Measurements from ENCODE around the gene CACNA1C. TPM values are rescaled to one million over a fixed set of nuclear protein-coding genes. Genes with fewer than 3 reads are reported as not detected.
"Not testable (repeated sequence)": the region's sequence is repeated elsewhere in the genome, so short reads cannot be mapped to it uniquely, and the experiment has no call there.

Gene CACNA1C
- polyA plus RNA-seq, 2 donors = 2.1 to 2.5 TPM

- not testable (repeated sequence) for H3K27ac ChIP-seq (ENCODE audit: low read depth in 2 of 2, low read length in 1 of 2); H3K36me3 ChIP-seq (ENCODE audit: control insufficient read depth in 2 of 2, insufficient read depth in 2 of 2, low read length in 1 of 2); H3K9me3 ChIP-seq (ENCODE audit: control insufficient read depth in 2 of 2, insufficient read depth in 1 of 2, low read depth in 1 of 2, low read length in 1 of 2); H3K4me1 ChIP-seq (ENCODE audit: control insufficient read depth in 2 of 2, insufficient read depth in 2 of 2, low read length in 1 of 2); H3K4me3 ChIP-seq (ENCODE audit: low read depth in 1 of 2, low read length in 2 of 2); H3K27me3 ChIP-seq (ENCODE audit: control insufficient read depth in 1 of 2, insufficient read depth in 2 of 2, low read length in 2 of 2)
- WGBS, 2 donors = 40 to 46% methylated on average over 2 of the region's 2 CpGs
Observed at GRCh38 chr12:2491349-2491748, 438.6 kb downstream of the CACNA1C start.

GRCh38 chr12:2492236-2492635 lies 439.4 kb downstream of the CACNA1C start:
- WGBS, 2 donors = 67 to 78% methylated on average over 11 of the region's 11 CpGs
- Histone ChIP-seq H3K9me3 (ENCODE audit: control insufficient read depth in 2 of 2, insufficient read depth in 1 of 2, low read depth in 1 of 2, low read length in 1 of 2) (no peaks in the 10 kb centered on the region), H3K4me3 (ENCODE audit: low read depth in 1 of 2, low read length in 2 of 2) (no peak overlapping the region), H3K27me3 (ENCODE audit: control insufficient read depth in 1 of 2, insufficient read depth in 2 of 2, low read length in 2 of 2) (no peaks in the 10 kb centered on the region), H3K4me1 (ENCODE audit: control insufficient read depth in 2 of 2, insufficient read depth in 2 of 2, low read length in 1 of 2) (peaks cover 0 to 3% of the 10 kb centered on the region in 2 donors), H3K36me3 (ENCODE audit: control insufficient read depth in 2 of 2, insufficient read depth in 2 of 2, low read length in 1 of 2) (no peaks in the 10 kb centered on the region), H3K27ac (ENCODE audit: low read depth in 2 of 2, low read length in 1 of 2) (no peak overlapping the region)

GRCh38 chr12:2493086-2493485 lies 440.3 kb downstream of the CACNA1C start:
- no peaks in the 10 kb centered on the region for H3K36me3 ChIP-seq (ENCODE audit: control insufficient read depth in 2 of 2, insufficient read depth in 2 of 2, low read length in 1 of 2)
- no peaks in the 10 kb centered on the region for H3K9me3 ChIP-seq (ENCODE audit: control insufficient read depth in 2 of 2, insufficient read depth in 1 of 2, low read depth in 1 of 2, low read length in 1 of 2)
- H3K27ac ChIP-seq (ENCODE audit: low read depth in 2 of 2, low read length in 1 of 2) = no peak overlapping the region
- H3K4me1 ChIP-seq (ENCODE audit: control insufficient read depth in 2 of 2, insufficient read depth in 2 of 2, low read length in 1 of 2) = peaks cover 0 to 3% of the 10 kb centered on the region in 2 donors
- H3K4me3 ChIP-seq (ENCODE audit: low read depth in 1 of 2, low read length in 2 of 2) = no peak overlapping the region
- no peaks in the 10 kb centered on the region for H3K27me3 ChIP-seq (ENCODE audit: control insufficient read depth in 1 of 2, insufficient read depth in 2 of 2, low read length in 2 of 2)
- 92 to 95% methylated on average over 16 of the region's 16 CpGs for WGBS, 2 donors

GRCh38 chr12:2494486-2495192 lies 441.9 kb downstream of the CACNA1C start:
- peak overlapping the region in 1 of 2 donors; percentile 56 for H3K27ac ChIP-seq (ENCODE audit: low read depth in 2 of 2, low read length in 1 of 2)
- H3K27me3 ChIP-seq (ENCODE audit: control insufficient read depth in 1 of 2, insufficient read depth in 2 of 2, low read length in 2 of 2) = no peaks in the 10 kb centered on the region
- 39 to 43% methylated on average over 8 of the region's 8 CpGs for WGBS, 2 donors

GRCh38 chr12:2495417-2496112 lies 442.8 kb downstream of the CACNA1C start:
- H3K36me3 ChIP-seq (ENCODE audit: control insufficient read depth in 2 of 2, insufficient read depth in 2 of 2, low read length in 1 of 2) = no peaks in the 10 kb centered on the region
- 72% methylated on average over 6 of the region's 6 CpGs for WGBS, 2 donors
- H3K9me3 ChIP-seq (ENCODE audit: control insufficient read depth in 2 of 2, insufficient read depth in 1 of 2, low read depth in 1 of 2, low read length in 1 of 2) = no peaks in the 10 kb centered on the region
- H3K27me3 ChIP-seq (ENCODE audit: control insufficient read depth in 1 of 2, insufficient read depth in 2 of 2, low read length in 2 of 2) = no peaks in the 10 kb centered on the region
- peaks cover 0 to 3% of the 10 kb centered on the region in 2 donors for H3K4me1 ChIP-seq (ENCODE audit: control insufficient read depth in 2 of 2, insufficient read depth in 2 of 2, low read length in 1 of 2)
- no peak overlapping the region for H3K4me3 ChIP-seq (ENCODE audit: low read depth in 1 of 2, low read length in 2 of 2)
- H3K27ac ChIP-seq (ENCODE audit: low read depth in 2 of 2, low read length in 1 of 2) = peak overlapping the region in 1 of 2 donors; percentile 50

More at GRCh38 chr12:2494486-2495192, 441.9 kb downstream of the CACNA1C start:
- Histone ChIP-seq H3K4me1 (ENCODE audit: control insufficient read depth in 2 of 2, insufficient read depth in 2 of 2, low read length in 1 of 2) (peaks cover 0 to 3% of the 10 kb centered on the region in 2 donors), H3K36me3 (ENCODE audit: control insufficient read depth in 2 of 2, insufficient read depth in 2 of 2, low read length in 1 of 2) (no peaks in the 10 kb centered on the region), H3K4me3 (ENCODE audit: low read depth in 1 of 2, low read length in 2 of 2) (no peak overlapping the region), H3K9me3 (ENCODE audit: control insufficient read depth in 2 of 2, insufficient read depth in 1 of 2, low read depth in 1 of 2, low read length in 1 of 2) (no peaks in the 10 kb centered on the region)

- no peaks in the 10 kb centered on the region for H3K36me3 ChIP-seq (ENCODE audit: control insufficient read depth in 2 of 2, insufficient read depth in 2 of 2, low read length in 1 of 2)
- no peak overlapping the region for H3K27ac ChIP-seq (ENCODE audit: low read depth in 2 of 2, low read length in 1 of 2)
- H3K4me1 ChIP-seq (ENCODE audit: control insufficient read depth in 2 of 2, insufficient read depth in 2 of 2, low read length in 1 of 2) = no peaks in the 10 kb centered on the region
- H3K4me3 ChIP-seq (ENCODE audit: low read depth in 1 of 2, low read length in 2 of 2) = no peak overlapping the region
- WGBS, 2 donors = 37 to 54% methylated on average over 10 of the region's 10 CpGs
- H3K27me3 ChIP-seq (ENCODE audit: control insufficient read depth in 1 of 2, insufficient read depth in 2 of 2, low read length in 2 of 2) = no peaks in the 10 kb centered on the region
- no peaks in the 10 kb centered on the region for H3K9me3 ChIP-seq (ENCODE audit: control insufficient read depth in 2 of 2, insufficient read depth in 1 of 2, low read depth in 1 of 2, low read length in 1 of 2)
Observed at GRCh38 chr12:2498964-2499500, 446.2 kb downstream of the CACNA1C start.

- Histone ChIP-seq H3K4me3 (ENCODE audit: low read depth in 1 of 2, low read length in 2 of 2) (no peak overlapping the region), H3K27me3 (ENCODE audit: control insufficient read depth in 1 of 2, insufficient read depth in 2 of 2, low read length in 2 of 2) (no peaks in the 10 kb centered on the region), H3K9me3 (ENCODE audit: control insufficient read depth in 2 of 2, insufficient read depth in 1 of 2, low read depth in 1 of 2, low read length in 1 of 2) (no peaks in the 10 kb centered on the region), H3K27ac (ENCODE audit: low read depth in 2 of 2, low read length in 1 of 2) (no peak overlapping the region), H3K4me1 (ENCODE audit: control insufficient read depth in 2 of 2, insufficient read depth in 2 of 2, low read length in 1 of 2) (no peaks in the 10 kb centered on the region), H3K36me3 (ENCODE audit: control insufficient read depth in 2 of 2, insufficient read depth in 2 of 2, low read length in 1 of 2) (no peaks in the 10 kb centered on the region)
- WGBS, 2 donors = 60 to 65% methylated on average over 14 of the region's 14 CpGs
Observed at GRCh38 chr12:2501464-2502191, 448.8 kb downstream of the CACNA1C start.

GRCh38 chr12:2503036-2503435 lies 450.2 kb downstream of the CACNA1C start:
- Histone ChIP-seq H3K36me3 (ENCODE audit: control insufficient read depth in 2 of 2, insufficient read depth in 2 of 2, low read length in 1 of 2) (no peaks in the 10 kb centered on the region), H3K9me3 (ENCODE audit: control insufficient read depth in 2 of 2, insufficient read depth in 1 of 2, low read depth in 1 of 2, low read length in 1 of 2) (no peaks in the 10 kb centered on the region), H3K27me3 (ENCODE audit: control insufficient read depth in 1 of 2, insufficient read depth in 2 of 2, low read length in 2 of 2) (no peaks in the 10 kb centered on the region), H3K4me1 (ENCODE audit: control insufficient read depth in 2 of 2, insufficient read depth in 2 of 2, low read length in 1 of 2) (no peaks in the 10 kb centered on the region), H3K4me3 (ENCODE audit: low read depth in 1 of 2, low read length in 2 of 2) (no peak overlapping the region), H3K27ac (ENCODE audit: low read depth in 2 of 2, low read length in 1 of 2) (no peak overlapping the region)
- WGBS, 2 donors = 78 to 80% methylated on average over 5 of the region's 5 CpGs

- H3K27me3 ChIP-seq (ENCODE audit: control insufficient read depth in 1 of 2, insufficient read depth in 2 of 2, low read length in 2 of 2) = no peaks in the 10 kb centered on the region
- H3K27ac ChIP-seq (ENCODE audit: low read depth in 2 of 2, low read length in 1 of 2) = no peak overlapping the region
- no peaks in the 10 kb centered on the region for H3K9me3 ChIP-seq (ENCODE audit: control insufficient read depth in 2 of 2, insufficient read depth in 1 of 2, low read depth in 1 of 2, low read length in 1 of 2)
- WGBS, 2 donors = 61 to 71% methylated on average over 7 of the region's 7 CpGs
- no peaks in the 10 kb centered on the region for H3K36me3 ChIP-seq (ENCODE audit: control insufficient read depth in 2 of 2, insufficient read depth in 2 of 2, low read length in 1 of 2)
- no peak overlapping the region for H3K4me3 ChIP-seq (ENCODE audit: low read depth in 1 of 2, low read length in 2 of 2)
- H3K4me1 ChIP-seq (ENCODE audit: control insufficient read depth in 2 of 2, insufficient read depth in 2 of 2, low read length in 1 of 2) = no peaks in the 10 kb centered on the region
Observed at GRCh38 chr12:2503762-2504161, 451.0 kb downstream of the CACNA1C start.

Data from esophagus (tissue), 2 donors.